Vagina (tissue), 2 donors: Measurements from ENCODE around the gene CRELD1. TPM values are rescaled to one million over a fixed set of nuclear protein-coding genes. Genes with fewer than 3 reads are reported as not detected.

Experiments
- DNase-seq, 2 donors: peaks; one replicate each; pipeline ENCODE4 v3.0.0-alpha.2; 2017; ENCODE audit errors: extremely low spot score in 2 of 2
- H3K27ac ChIP-seq: fragments of 200-600 bp; sonication (generic); one replicate; pipeline ENCODE4 v1.5.1; 2019
- H3K27me3 ChIP-seq: fragments of 200-600 bp; sonication (generic); one replicate; pipeline ENCODE4 v1.5.1; 2019
- H3K36me3 ChIP-seq, 2 donors: fragments of 200-600 bp; sonication (generic); one replicate each; pipeline ENCODE4 v1.5.1; 2017 to 2019
- H3K4me1 ChIP-seq: fragments of 200-600 bp; sonication (generic); one replicate; pipeline ENCODE4 v1.5.1; 2019
- H3K4me3 ChIP-seq, 2 donors: fragments of 200-600 bp; sonication (generic); 1 replicate in 1 of 2; 2 replicates in 1 of 2; pipeline ENCODE4 v1.5.1; 2016 to 2019
- H3K9me3 ChIP-seq: fragments of 200-600 bp; sonication (generic); one replicate; pipeline ENCODE4 v1.5.1; 2019
- CTCF ChIP-seq, 3 experiments: fragments of 450-650 bp in 2 of 3; fragments of 200-600 bp in 1 of 3; sonication (generic) in 1 of 3; IDR thresholded peaks; one replicate each; pipeline ENCODE4 v1.5.1; 2017 to 2019; ENCODE audit warnings: antibody characterized with exemption in 3 of 3, mild to moderate bottlenecking in 2 of 3, moderate library complexity in 2 of 3
- POLR2A ChIP-seq, 2 donors: fragments of 450-650 bp; IDR thresholded peaks; one replicate each; pipeline ENCODE4 v1.6.1; 2017; ENCODE audit warnings: antibody characterized with exemption in 2 of 2, mild to moderate bottlenecking in 2 of 2, moderate library complexity in 2 of 2
- POLR2AphosphoS5 ChIP-seq, 2 donors: sonication (generic); formaldehyde crosslinking; IDR thresholded peaks; one replicate each; pipeline ENCODE4 v1.9.0; 2017; ENCODE audit warnings: antibody characterized with exemption in 2 of 2, mild to moderate bottlenecking in 2 of 2, low read depth in 1 of 2; ENCODE audit not compliant: insufficient read depth in 1 of 2
- intact Hi-C: fragments of 100-400 bp; cut with DNase I; formaldehyde crosslinking; loops from one replicate; pipeline ENCODE4 v1.15.1; 2023
- total RNA-seq: library from RNA; depleted of rRNA; stranded (reverse); fragments of >200 nt; gene quantifications from one replicate; pipeline ENCODE4 v1.2.3, GENCODE V29; 2016

Gene CRELD1
- total RNA-seq, 1 donor from 2014 or later = 27.0 TPM

- H3K27ac ChIP-seq = no peak overlapping the region
- peaks cover 0 to 15% of the 10 kb centered on the region in 2 donors for H3K36me3 ChIP-seq
- intact Hi-C loops = no loop called here
- TF ChIP-seq POLR2A (IDR thresholded peaks at IDR 0.05) (no peak), POLR2AphosphoS5 (IDR thresholded peaks at IDR 0.05; ENCODE audit: insufficient read depth in 1 of 2, low read depth in 1 of 2) (no peak), CTCF (IDR thresholded peaks at IDR 0.05) (no peak)
- H3K27me3 ChIP-seq = no peaks in the 10 kb centered on the region
- no peak for DNase-seq
- no peaks in the 10 kb centered on the region for H3K9me3 ChIP-seq
- no peak overlapping the region for H3K4me3 ChIP-seq
- H3K4me1 ChIP-seq = peaks cover 51% of the 10 kb centered on the region
Observed at GRCh38 chr3:9888540-9888939, 45.1 kb upstream of the CRELD1 start.

GRCh38 chr3:9889405-9889804, 44.2 kb upstream of the CRELD1 start:
- intact Hi-C loops = no loop called here
- Histone ChIP-seq H3K27ac (no peak overlapping the region), H3K9me3 (no peaks in the 10 kb centered on the region), H3K27me3 (no peaks in the 10 kb centered on the region), H3K36me3 (peaks cover 0 to 15% of the 10 kb centered on the region in 2 donors), H3K4me3 (no peak overlapping the region), H3K4me1 (peaks cover 53% of the 10 kb centered on the region)
- TF ChIP-seq CTCF (IDR thresholded peaks at IDR 0.05) (no peak), POLR2AphosphoS5 (IDR thresholded peaks at IDR 0.05; ENCODE audit: insufficient read depth in 1 of 2, low read depth in 1 of 2) (no peak), POLR2A (IDR thresholded peaks at IDR 0.05) (no peak)
- DNase-seq = no peak

GRCh38 chr3:9890249-9891071, 43.2 kb upstream of the CRELD1 start, which contains the start of gene JAGN1:
Gene JAGN1 (plus strand): TSS chr3:9890610. CDS start chr3:9890723, 113 bp downstream.
- peaks cover 0 to 15% of the 10 kb centered on the region in 2 donors for H3K36me3 ChIP-seq
- intact Hi-C loops = no loop called here

GRCh38 chr3:9891072-9891622, 42.5 kb upstream of the CRELD1 start:
- no peaks in the 10 kb centered on the region for H3K27me3 ChIP-seq
- H3K4me3 ChIP-seq = peak overlapping the region; percentile 79 to 93
- H3K27ac ChIP-seq = peak overlapping the region; percentile 94
- peaks cover 0 to 15% of the 10 kb centered on the region in 2 donors for H3K36me3 ChIP-seq
- no peaks in the 10 kb centered on the region for H3K9me3 ChIP-seq
- no peak for DNase-seq
- no peak for TF ChIP-seq CTCF (IDR thresholded peaks at IDR 0.05)
- TF ChIP-seq POLR2A (IDR thresholded peaks at IDR 0.05) = no peak
- no peak for TF ChIP-seq POLR2AphosphoS5 (IDR thresholded peaks at IDR 0.05; ENCODE audit: insufficient read depth in 1 of 2, low read depth in 1 of 2)
- intact Hi-C loops = no loop called here
- H3K4me1 ChIP-seq = peaks cover 45% of the 10 kb centered on the region

More at GRCh38 chr3:9890249-9891071, 43.2 kb upstream of the CRELD1 start, which contains the start of gene JAGN1:
- Histone ChIP-seq H3K27ac (peak within 1 kb of the TSS; percentile 94), H3K4me1 (peaks cover 47% of the 10 kb centered on the region), H3K4me3 (peak within 1 kb of the TSS; percentile 79 to 93), H3K9me3 (no peaks in the 10 kb centered on the region), H3K27me3 (no peaks in the 10 kb centered on the region)
- TF ChIP-seq POLR2A (IDR thresholded peaks at IDR 0.05) (peak in 1 of 2 donors; percentile 91), POLR2AphosphoS5 (IDR thresholded peaks at IDR 0.05; ENCODE audit: insufficient read depth in 1 of 2, low read depth in 1 of 2) (peak; percentile 79 to 98), CTCF (IDR thresholded peaks at IDR 0.05) (no peak)
- no peak for DNase-seq
